IMR-90 (cell line): ENCODE results near the gene PIP4P1. TPM values are rescaled to one million over a fixed set of nuclear protein-coding genes. Genes with fewer than 3 reads are reported as not detected.

ENCODE experiments used
- ATAC-seq: fragments of 200-7000 bp; cut with Tn5 transposase; 2 replicates; pipeline ENCODE4 v1.9.1; 2020; ENCODE audit warnings: low read depth, mild to moderate bottlenecking, moderate library complexity
- BruUV-seq: library from RNA; stranded (reverse); fragments of 400-500 nt; replicated peaks from 2 replicates; lab custom pipeline; 2021; lab: Mats Ljungman, UMichigan
- CTCF ChIA-PET: fragments of 300-600 bp; formaldehyde crosslinking; extraction: SDS; loops from one replicate; lab custom pipeline; 2021; ENCODE audit warnings: antibody characterized with exemption; lab: Yijun Ruan, JAX
- POLR2A ChIA-PET: fragments of 300-600 bp; sonication (Branson Sonifier 250); formaldehyde crosslinking; loops from one replicate; lab custom pipeline; 2022; ENCODE audit warnings: antibody characterized with exemption; ENCODE audit not compliant: unreplicated experiment; lab: Charles Lee
- DNase-seq: peaks from one replicate; pipeline ENCODE4 v3.0.0; 2013
- H2AFZ ChIP-seq: replicated peaks from 2 replicates; pipeline ENCODE3; 2013; ENCODE audit warnings: low read length, mild to moderate bottlenecking; ENCODE audit not compliant: poor library complexity
- H2AK5ac ChIP-seq: 2 replicates; pipeline ENCODE4 v1.6.1; 2013; ENCODE audit warnings: low read depth, low read length, inconsistent platforms
- H2AK9ac ChIP-seq: replicated peaks from 2 replicates; pipeline ENCODE3; 2013; ENCODE audit warnings: mild to moderate bottlenecking, low read depth, low read length, moderate library complexity; ENCODE audit not compliant: poor library complexity
- H2BK120ac ChIP-seq: 2 replicates; pipeline ENCODE4 v1.6.1; 2013; ENCODE audit warnings: low read depth, low read length, inconsistent platforms
- H2BK15ac ChIP-seq: 3 replicates; pipeline ENCODE4 v1.6.1; 2013; ENCODE audit warnings: low read depth, low read length, inconsistent platforms
- H2BK20ac ChIP-seq: 2 replicates; pipeline ENCODE4 v1.6.1; 2013; ENCODE audit warnings: low read depth, mild to moderate bottlenecking, inconsistent platforms, low read length, moderate library complexity
- H2BK5ac ChIP-seq: 2 replicates; pipeline ENCODE4 v1.6.1; 2013; ENCODE audit warnings: mild to moderate bottlenecking, low read depth, low read length, inconsistent platforms; ENCODE audit not compliant: poor library complexity, severe bottlenecking
- H3K14ac ChIP-seq: replicated peaks from 2 replicates; pipeline ENCODE4 v1.6.1; 2013; ENCODE audit warnings: low read depth, low read length, inconsistent platforms
- H3K18ac ChIP-seq: 2 replicates; pipeline ENCODE4 v1.6.1; 2013; ENCODE audit warnings: low read depth, low read length, control low read depth
- H3K23ac ChIP-seq: 2 replicates; pipeline ENCODE4 v1.6.1; 2013; ENCODE audit warnings: low read depth, low read length, inconsistent platforms
- H3K27ac ChIP-seq: 2 replicates; pipeline ENCODE4 v1.5.1; 2013; ENCODE audit warnings: mild to moderate bottlenecking, control low read depth, low read length; ENCODE audit not compliant: insufficient read depth
- H3K27me3 ChIP-seq: 2 replicates; pipeline ENCODE4 v1.6.1; 2013; ENCODE audit warnings: low read length; ENCODE audit not compliant: control insufficient read depth, insufficient read depth
- H3K36me3 ChIP-seq: 2 replicates; pipeline ENCODE4 v1.6.1; 2013; ENCODE audit warnings: low read length, mixed read lengths; ENCODE audit not compliant: control insufficient read depth, insufficient read depth
- H3K4ac ChIP-seq: 2 replicates; pipeline ENCODE4 v1.6.1; 2013; ENCODE audit warnings: low read depth, low read length, inconsistent platforms
- H3K4me1 ChIP-seq: 2 replicates; pipeline ENCODE4 v1.6.1; 2013; ENCODE audit warnings: low read length, mixed read lengths; ENCODE audit not compliant: control insufficient read depth, insufficient read depth
- H3K4me2 ChIP-seq: 2 replicates; pipeline ENCODE4 v1.6.1; 2013; ENCODE audit warnings: low read depth, mild to moderate bottlenecking, control low read depth, low read length, moderate library complexity
- H3K4me3 ChIP-seq: 2 replicates; pipeline ENCODE4 v1.5.1; 2013; ENCODE audit warnings: low read depth, mild to moderate bottlenecking, control low read depth, low read length, moderate library complexity; ENCODE audit not compliant: insufficient read depth
- H3K56ac ChIP-seq: 2 replicates; pipeline ENCODE4 v1.6.1; 2013; ENCODE audit warnings: low read length, inconsistent platforms; ENCODE audit not compliant: insufficient read depth; ENCODE audit errors: extremely low read depth
- H3K79me1 ChIP-seq, 2 experiments: 2 replicates each; pipeline ENCODE4 v1.6.1; 2013; ENCODE audit warnings: low read length in 2 of 2, inconsistent platforms in 1 of 2, low read depth in 1 of 2
- H3K9ac ChIP-seq: 2 replicates; pipeline ENCODE4 v1.6.1; 2013; ENCODE audit warnings: low read depth, low read length, control low read depth
- H3K9me1 ChIP-seq: 2 replicates; pipeline ENCODE4 v1.6.1; 2013; ENCODE audit warnings: low read length, inconsistent platforms; ENCODE audit not compliant: insufficient read depth
- H3K9me3 ChIP-seq: 2 replicates; pipeline ENCODE4 v1.6.1; 2013; ENCODE audit warnings: low read length; ENCODE audit not compliant: control insufficient read depth, insufficient read depth
- H4K20me1 ChIP-seq: 2 replicates; pipeline ENCODE4 v1.6.1; 2013; ENCODE audit warnings: low read length, inconsistent platforms; ENCODE audit not compliant: insufficient read depth
- H4K5ac ChIP-seq: 2 replicates; pipeline ENCODE4 v1.6.1; 2013; ENCODE audit warnings: mild to moderate bottlenecking, low read depth, low read length, control low read depth
- H4K8ac ChIP-seq, 2 experiments: 2 replicates each; pipeline ENCODE4 v1.6.1; 2013; ENCODE audit warnings: low read depth in 2 of 2, low read length in 2 of 2, control low read depth in 1 of 2, inconsistent platforms in 1 of 2
- H4K91ac ChIP-seq: 2 replicates; pipeline ENCODE4 v1.6.1; 2013; ENCODE audit warnings: low read depth, low read length, inconsistent platforms; ENCODE audit not compliant: insufficient read depth
- BHLHE40 ChIP-seq: fragments of 150-350 bp; IDR thresholded peaks from 2 replicates; pipeline ENCODE4 v1.6.1; 2016; ENCODE audit warnings: mild to moderate bottlenecking, low read depth, low read length
- CEBPB ChIP-seq: IDR thresholded peaks from 2 replicates; pipeline ENCODE4 v1.6.1; 2012; ENCODE audit warnings: low read depth, low read length, improper control_type of control experiment
- CHD1 ChIP-seq: IDR thresholded peaks from 2 replicates; pipeline ENCODE4 v1.6.1; 2012; ENCODE audit warnings: low read depth, low read length, improper control_type of control experiment
- CTCF ChIP-seq: conservative IDR thresholded peaks from 2 replicates; pipeline ENCODE4 v1.5.1; 2012; ENCODE audit warnings: mild to moderate bottlenecking, low read depth, low read length, improper control_type of control experiment
- MXI1 ChIP-seq: IDR thresholded peaks from 2 replicates; pipeline ENCODE4 v1.6.1; 2012; ENCODE audit warnings: low read depth, mild to moderate bottlenecking, low read length, moderate library complexity, borderline replicate concordance
- NFE2L2 ChIP-seq: fragments of 150-350 bp; IDR thresholded peaks from 2 replicates; pipeline ENCODE4 v1.6.1; 2016; ENCODE audit warnings: low read depth, mild to moderate bottlenecking, low read length
- POLR2A ChIP-seq: IDR thresholded peaks from 2 replicates; pipeline ENCODE4 v1.6.1; 2012; ENCODE audit warnings: mild to moderate bottlenecking, low read depth, low read length
- RCOR1 ChIP-seq: IDR thresholded peaks from 2 replicates; pipeline ENCODE4 v1.6.1; 2012; ENCODE audit warnings: mild to moderate bottlenecking, low read length, improper control_type of control experiment; ENCODE audit not compliant: insufficient replicate concordance
- RFX5 ChIP-seq: IDR thresholded peaks from 2 replicates; pipeline ENCODE4 v1.8.0; 2012; ENCODE audit warnings: low read depth, mild to moderate bottlenecking, low read length, moderate library complexity
- SMC3 ChIP-seq: fragments of 150-350 bp; IDR thresholded peaks from 2 replicates; pipeline ENCODE4 v1.6.1; 2016; ENCODE audit warnings: low read depth, mild to moderate bottlenecking, antibody characterized with exemption, low read length, moderate library complexity
- WGBS, 2 experiments: methylation state at CpG; one replicate each; pipeline versions ENCODE4 v1.1.5 to v1.1.7; 2013; ENCODE audit warnings: missing lambda C conversion rate in 2 of 2; ENCODE audit not compliant: insufficient read length in 1 of 2; ENCODE audit errors: extremely low coverage in 2 of 2; 5-methylcytosine and 5-hydroxymethylcytosine counted together
- dilution Hi-C: fragments of 300-500 bp; cut with HindIII; formaldehyde crosslinking; loops from one replicate; pipeline ENCODE4 v1.14.3; 2018; ENCODE audit warnings: low sequenced_read_pairs; ENCODE audit not compliant: unreplicated experiment
- in situ Hi-C: fragments of 300-500 bp; cut with MboI; formaldehyde crosslinking; loops from 3 replicates; pipeline ENCODE4 v1.14.3; 2019; ENCODE audit warnings: low sequenced_read_pairs, inconsistent platforms, mixed read lengths
- intact Hi-C: fragments of 100-400 bp; cut with micrococcal nuclease; formaldehyde crosslinking; loops from 2 replicates; pipeline ENCODE4 v1.10.0; 2022
- polyA plus RNA-seq, 3 experiments: library from polyadenylated mRNA; depleted of rRNA; stranded (reverse); fragments of >200 nt; gene quantifications; 2 replicates each; pipeline ENCODE4 v1.2.3, GENCODE V29; 2012; ENCODE audit warnings: low replicate concordance in 1 of 3
- total RNA-seq: library from RNA; depleted of rRNA; stranded (reverse); fragments of >200 nt; gene quantifications from 2 replicates; pipeline ENCODE4 v1.2.3, GENCODE V29; 2012

PIP4P1 gene
- total and polyA plus RNA-seq, 2 of the 4 experiments (the other 2 are of a cell fraction) = 15.2 to 27.8 TPM

DNA sequence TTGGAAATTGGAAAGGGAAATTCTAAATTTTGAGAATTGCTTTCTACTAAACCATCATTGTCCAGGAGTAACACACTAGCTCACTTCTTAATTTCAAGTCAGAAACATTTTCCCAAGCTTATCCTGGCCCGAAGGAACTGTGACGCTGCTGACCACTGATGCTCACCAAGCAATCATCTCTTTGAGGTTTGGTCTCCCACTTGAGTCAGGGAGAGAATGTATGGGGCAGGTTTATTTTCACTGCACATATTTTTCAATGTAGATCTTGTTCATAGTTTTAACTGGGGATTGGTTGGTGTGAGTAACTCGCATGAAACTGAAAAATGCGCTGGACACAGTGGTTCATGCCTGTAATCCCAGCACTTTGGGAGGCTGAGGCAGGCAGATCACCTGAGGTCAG lies 31.3 kb upstream of the PIP4P1 start:
- intact Hi-C loops (no loop called here), in situ Hi-C loops (no loop called here), dilution Hi-C loops (no loop called here)
- Histone ChIP-seq H3K36me3 (no peaks in the 10 kb centered on the region), H3K18ac (no peak overlapping the region), H2AFZ (no peak overlapping the region), H4K5ac (no peak overlapping the region), H3K4me1 (no peaks in the 10 kb centered on the region; the same call in 1 of the 2 replicates), H3K4me2 (no peak overlapping the region; the same call in 1 of the 2 replicates), H3K14ac (no peak overlapping the region), H3K9me1 (no peaks in the 10 kb centered on the region), H2BK120ac (no peak overlapping the region), H3K23ac (no peak overlapping the region), H2AK5ac (no peak overlapping the region), H4K20me1 (no peaks in the 10 kb centered on the region), H4K8ac (no peak overlapping the region), H3K9ac (no peak overlapping the region), H2BK15ac (no peak overlapping the region), H3K4ac (no peak overlapping the region), H3K27ac (no peak overlapping the region), H3K4me3 (no peak overlapping the region), H2BK20ac (no peak overlapping the region), H2AK9ac (no peak overlapping the region), H3K27me3 (no peaks in the 10 kb centered on the region), H2BK5ac (no peak overlapping the region), H4K91ac (no peak overlapping the region), H3K79me1 (no peaks in the 10 kb centered on the region), H3K9me3 (no peaks in the 10 kb centered on the region), H3K56ac (no peak overlapping the region)
- peak; percentile 57; the same call in 1 of the 2 replicates for ATAC-seq
- peak; percentile 83 for DNase-seq
- TF ChIP-seq SMC3 = no peak
- no peak for TF ChIP-seq RCOR1
- no peak for TF ChIP-seq MXI1
- no peak for TF ChIP-seq NFE2L2
- TF ChIP-seq POLR2A = no peak
- TF ChIP-seq CTCF = no peak
- no peak for TF ChIP-seq CEBPB
- no peak for TF ChIP-seq CHD1
- no peak for TF ChIP-seq BHLHE40
- TF ChIP-seq RFX5 = no peak
- CTCF ChIA-PET = no interaction called here
- POLR2A ChIA-PET = no interaction called here
- no CpG with 5 or more reads among the region's 4 CpGs for WGBS, 2 experiments
- BruUV-seq = no TSS peak
